NCI-H128 (cell line): ENCODE measurements around the gene DIPK1A.

Experiments used
- DNase-seq: peaks from one replicate; lab custom pipeline; 2025; ENCODE audit not compliant: unreplicated experiment; lab: John Stamatoyannopoulos, UW

The DIPK1A gene

GRCh38 chr1:92961131-92961895 lies at the start of gene DIPK1A:
DIPK1A (minus strand) TSS chr1:92961462; CDS start chr1:92961429, 33 bp downstream.
- DNase-seq, result peak; percentile 45

GRCh38 chr1:93007941-93008577 lies 46.8 kb upstream of the DIPK1A start:
- DNase-seq, result no peak

GRCh38 chr1:93005252-93005598 lies 44.0 kb upstream of the DIPK1A start:
- no peak for DNase-seq

- DNase-seq, result no peak
Measured at GRCh38 chr1:93004566-93005251, 43.4 kb upstream of the DIPK1A start.

GRCh38 chr1:93003981-93004380 lies 42.7 kb upstream of the DIPK1A start:
- DNase-seq, result no peak

- DNase-seq, result no peak
Measured at GRCh38 chr1:93002781-93003180, 41.5 kb upstream of the DIPK1A start.

GRCh38 chr1:93001893-93002292 lies 40.6 kb upstream of the DIPK1A start:
- DNase-seq, result no peak

- no peak for DNase-seq
Measured at GRCh38 chr1:93000751-93001175, 39.5 kb upstream of the DIPK1A start.

- no peak for DNase-seq
Measured at GRCh38 chr1:93000291-93000690, 39.0 kb upstream of the DIPK1A start.

GRCh38 chr1:92998821-92999220 lies 37.6 kb upstream of the DIPK1A start:
- no peak for DNase-seq

- DNase-seq, result no peak
Measured at GRCh38 chr1:92995441-92996430, 34.5 kb upstream of the DIPK1A start.

GRCh38 chr1:92994105-92994712 lies 32.9 kb upstream of the DIPK1A start:
- DNase-seq, result peak; percentile 51

GRCh38 chr1:92993581-92993980 lies 32.3 kb upstream of the DIPK1A start:
- DNase-seq, result no peak

GRCh38 chr1:92992877-92993276 lies 31.6 kb upstream of the DIPK1A start:
- DNase-seq, result no peak

- DNase-seq, result no peak
Measured at GRCh38 chr1:92992054-92992453, 30.8 kb upstream of the DIPK1A start.

- no peak for DNase-seq
Measured at GRCh38 chr1:92990828-92991227, 29.6 kb upstream of the DIPK1A start.

GRCh38 chr1:92989936-92990583 lies 28.8 kb upstream of the DIPK1A start:
- no peak for DNase-seq

- DNase-seq, result no peak
Measured at GRCh38 chr1:92989253-92989652, 28.0 kb upstream of the DIPK1A start.

- DNase-seq, result no peak
Measured at GRCh38 chr1:92987462-92987861, 26.2 kb upstream of the DIPK1A start.

- DNase-seq, result no peak
Measured at GRCh38 chr1:92985101-92985500, 23.8 kb upstream of the DIPK1A start.
